ENCODE data around the gene OSER1.
"Not testable (repeated sequence)": the region's sequence is repeated elsewhere in the genome, so short reads cannot be mapped to it uniquely, and the experiment has no call there.

Gene OSER1

DNA sequence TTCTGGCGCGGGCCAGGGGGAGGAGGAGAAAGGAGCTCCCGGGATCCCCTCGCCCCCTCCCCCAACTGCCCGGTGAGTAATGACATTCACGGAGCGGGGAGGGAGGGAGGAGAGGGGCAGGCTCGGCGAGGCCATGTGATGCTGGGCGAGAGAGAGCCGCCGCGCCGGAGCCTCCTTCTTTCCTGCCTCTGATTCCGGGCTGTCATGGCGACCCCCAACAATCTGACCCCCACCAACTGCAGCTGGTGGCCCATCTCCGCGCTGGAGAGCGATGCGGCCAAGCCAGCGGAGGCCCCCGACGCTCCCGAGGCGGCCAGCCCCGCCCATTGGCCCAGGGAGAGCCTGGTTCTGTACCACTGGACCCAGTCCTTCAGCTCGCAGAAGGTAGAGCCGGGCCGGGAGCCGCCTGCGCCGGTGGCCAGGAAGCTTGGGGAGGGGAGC lies 36.6 kb upstream of the OSER1 start, which contains the start of gene GDAP1L1:
GDAP1L1 (plus strand) TSS at position 178 of the 441 bp plus-strand sequence; CDS start at position 205, 27 bp downstream.
- peaks cover 12% of the 10 kb centered on the region for H3K4me1 ChIP-seq
- no peaks in the 10 kb centered on the region for H3K9me3 ChIP-seq (ENCODE audit: control insufficient read depth, low read length)
- peak within 1 kb of the TSS; percentile 38 for H3K4me2 ChIP-seq (ENCODE audit: low read length)
- peak within 1 kb of the TSS; percentile 91 for H2AFZ ChIP-seq
- peak within 1 kb of the TSS; percentile 75 for H3K27ac ChIP-seq
- H3K9ac ChIP-seq: peak within 1 kb of the TSS; percentile 55
- TF ChIP-seq, protein P1, sequence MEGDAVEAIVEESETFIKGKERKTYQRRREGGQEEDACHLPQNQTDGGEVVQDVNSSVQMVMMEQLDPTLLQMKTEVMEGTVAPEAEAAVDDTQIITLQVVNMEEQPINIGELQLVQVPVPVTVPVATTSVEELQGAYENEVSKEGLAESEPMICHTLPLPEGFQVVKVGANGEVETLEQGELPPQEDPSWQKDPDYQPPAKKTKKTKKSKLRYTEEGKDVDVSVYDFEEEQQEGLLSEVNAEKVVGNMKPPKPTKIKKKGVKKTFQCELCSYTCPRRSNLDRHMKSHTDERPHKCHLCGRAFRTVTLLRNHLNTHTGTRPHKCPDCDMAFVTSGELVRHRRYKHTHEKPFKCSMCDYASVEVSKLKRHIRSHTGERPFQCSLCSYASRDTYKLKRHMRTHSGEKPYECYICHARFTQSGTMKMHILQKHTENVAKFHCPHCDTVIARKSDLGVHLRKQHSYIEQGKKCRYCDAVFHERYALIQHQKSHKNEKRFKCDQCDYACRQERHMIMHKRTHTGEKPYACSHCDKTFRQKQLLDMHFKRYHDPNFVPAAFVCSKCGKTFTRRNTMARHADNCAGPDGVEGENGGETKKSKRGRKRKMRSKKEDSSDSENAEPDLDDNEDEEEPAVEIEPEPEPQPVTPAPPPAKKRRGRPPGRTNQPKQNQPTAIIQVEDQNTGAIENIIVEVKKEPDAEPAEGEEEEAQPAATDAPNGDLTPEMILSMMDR (IDR thresholded peaks at IDR 0.05): no peak
- H3K27me3 ChIP-seq (ENCODE audit: control insufficient read depth, insufficient read depth, low read length): no peaks in the 10 kb centered on the region
- H3K4me3 ChIP-seq (ENCODE audit: low read depth, low read length): no peak within 1 kb of the TSS
- no peaks in the 10 kb centered on the region for H3K36me3 ChIP-seq (ENCODE audit: control insufficient read depth, insufficient read depth, low read length)
- peaks cover 18% of the 10 kb centered on the region for H3K79me2 ChIP-seq

DNA sequence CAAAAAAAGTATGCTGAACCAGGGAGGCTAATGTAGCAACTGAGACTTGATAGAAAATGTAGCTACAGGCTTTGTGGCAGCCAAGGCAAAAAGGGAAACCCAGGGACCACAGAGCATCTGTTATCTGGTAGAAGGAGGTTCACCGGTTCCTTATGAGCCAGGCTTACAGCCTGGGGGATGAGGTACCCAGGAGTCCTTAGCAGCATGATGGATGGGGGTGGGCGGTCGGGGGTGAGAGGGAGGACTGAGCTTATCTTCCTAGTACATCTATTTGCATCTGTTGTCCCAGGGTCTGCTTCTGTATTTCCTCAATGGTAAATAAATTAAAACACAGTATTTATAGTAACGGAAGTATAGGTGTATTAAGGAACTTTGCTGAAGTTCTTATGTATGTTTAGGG lies 35.4 kb upstream of the OSER1 start:
- Histone ChIP-seq H3K9ac (no peak overlapping the region), H3K4me2 (ENCODE audit: low read length) (no peak overlapping the region), H3K27ac (peak overlapping the region; percentile 75), H3K4me3 (ENCODE audit: low read depth, low read length) (no peak overlapping the region), H3K9me3 (ENCODE audit: control insufficient read depth, low read length) (no peaks in the 10 kb centered on the region), H3K27me3 (ENCODE audit: control insufficient read depth, insufficient read depth, low read length) (no peaks in the 10 kb centered on the region), H2AFZ (no peak overlapping the region), H3K36me3 (ENCODE audit: control insufficient read depth, insufficient read depth, low read length) (no peaks in the 10 kb centered on the region), H3K79me2 (peaks cover 12% of the 10 kb centered on the region), H3K4me1 (peaks cover 12% of the 10 kb centered on the region)
- TF ChIP-seq, protein P1 (IDR thresholded peaks at IDR 0.05): no peak

DNA sequence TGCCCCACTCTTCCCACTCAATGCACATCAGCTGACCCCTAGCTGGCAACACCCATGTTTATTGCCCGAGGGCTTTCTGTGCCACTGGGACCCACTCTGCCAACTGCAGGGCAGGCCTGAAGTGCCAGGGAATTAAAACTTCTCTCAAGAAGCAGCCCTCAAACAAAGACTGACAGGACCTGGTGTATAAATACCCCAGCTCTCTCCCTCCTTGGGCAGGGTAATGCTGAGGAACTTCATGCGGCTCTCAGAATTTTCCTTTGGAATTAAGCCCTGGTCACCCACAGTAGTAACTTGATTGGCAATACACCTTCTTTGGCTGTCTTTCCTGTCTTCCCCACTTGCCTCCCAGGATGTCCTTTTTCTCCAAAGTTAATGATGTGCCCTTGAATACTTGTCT lies 31.2 kb upstream of the OSER1 start:
- Histone ChIP-seq H3K4me3 (ENCODE audit: low read depth, low read length) (no peak overlapping the region), H3K9ac (no peak overlapping the region), H3K27me3 (ENCODE audit: control insufficient read depth, insufficient read depth, low read length) (no peaks in the 10 kb centered on the region), H3K9me3 (ENCODE audit: control insufficient read depth, low read length) (no peaks in the 10 kb centered on the region), H3K4me1 (peaks cover 11% of the 10 kb centered on the region), H2AFZ (no peak overlapping the region), H3K27ac (no peak overlapping the region), H3K36me3 (ENCODE audit: control insufficient read depth, insufficient read depth, low read length) (no peaks in the 10 kb centered on the region), H3K4me2 (ENCODE audit: low read length) (no peak overlapping the region), H3K79me2 (no peaks in the 10 kb centered on the region)
- TF ChIP-seq, protein P1 (IDR thresholded peaks at IDR 0.05): no peak

- not testable (repeated sequence) for H3K9me3 ChIP-seq (ENCODE audit: control insufficient read depth, low read length)
Observed at GRCh38 chr20:44236840-44237239, 26.3 kb upstream of the OSER1 start.

GRCh38 chr20:44235702-44236101 lies 25.1 kb upstream of the OSER1 start:
- H3K27me3 ChIP-seq (ENCODE audit: control insufficient read depth, insufficient read depth, low read length): no peaks in the 10 kb centered on the region
- H3K4me1 ChIP-seq: no peaks in the 10 kb centered on the region
- H3K9me3 ChIP-seq (ENCODE audit: control insufficient read depth, low read length): no peaks in the 10 kb centered on the region
- H3K36me3 ChIP-seq (ENCODE audit: control insufficient read depth, insufficient read depth, low read length): no peaks in the 10 kb centered on the region
- no peak overlapping the region for H2AFZ ChIP-seq
- H3K9ac ChIP-seq: no peak overlapping the region
- TF ChIP-seq, protein P1 (IDR thresholded peaks at IDR 0.05): no peak
- H3K4me3 ChIP-seq (ENCODE audit: low read depth, low read length): no peak overlapping the region
- no peak overlapping the region for H3K27ac ChIP-seq
- no peaks in the 10 kb centered on the region for H3K79me2 ChIP-seq
- H3K4me2 ChIP-seq (ENCODE audit: low read length): no peak overlapping the region

More at GRCh38 chr20:44236840-44237239, 26.3 kb upstream of the OSER1 start:
- H3K4me2 ChIP-seq (ENCODE audit: low read length); H3K9ac ChIP-seq; H3K27me3 ChIP-seq (ENCODE audit: control insufficient read depth, insufficient read depth, low read length); H3K27ac ChIP-seq; H2AFZ ChIP-seq; H3K4me3 ChIP-seq (ENCODE audit: low read depth, low read length); H3K4me1 ChIP-seq; H3K79me2 ChIP-seq; H3K36me3 ChIP-seq (ENCODE audit: control insufficient read depth, insufficient read depth, low read length): not testable (repeated sequence)
